CD4-positive, alpha-beta T cell (primary cell): ENCODE data around the gene SLX4. TPM values are rescaled to one million over a fixed set of nuclear protein-coding genes. Genes with fewer than 3 reads are reported as not detected.

Source experiments
- ATAC-seq: fragments of 200-7000 bp; cut with Tn5 transposase; one replicate; pipeline ENCODE4 v1.10.0; 2022; ENCODE audit warnings: mild to moderate bottlenecking; ENCODE audit not compliant: poor library complexity
- CTCF ChIA-PET: fragments of 350-600 bp; sonication (Branson Sonifier 250); formaldehyde crosslinking; loops from one replicate; lab custom pipeline; 2021; ENCODE audit warnings: antibody characterized with exemption, inconsistent platforms; lab: Charles Lee
- POLR2A ChIA-PET: fragments of 350-600 bp; sonication (Branson Sonifier 250); formaldehyde crosslinking; loops from one replicate; lab custom pipeline; 2021; ENCODE audit warnings: antibody characterized with exemption, inconsistent platforms; lab: Charles Lee
- DNase-seq, 14 experiments: peaks; one replicate each; pipeline ENCODE4 v3.0.0-alpha.2; 2013 to 2020; ENCODE audit warnings: mixed read lengths in 2 of 14
- H3K27ac ChIP-seq, 2 donors: one replicate each; pipeline versions ENCODE4 v1.5.1 to v1.7.0; 2013; ENCODE audit warnings: low read length in 2 of 2, low read depth in 1 of 2, mild to moderate bottlenecking in 1 of 2
- H3K27me3 ChIP-seq, 2 experiments: 1 replicate in 1 of 2; 2 replicates in 1 of 2; pipeline versions ENCODE4 v1.6.1 to v1.7.0; 2013; ENCODE audit warnings: low read length in 2 of 2, control low read depth in 1 of 2, mild to moderate bottlenecking in 1 of 2, moderate library complexity in 1 of 2; ENCODE audit not compliant: insufficient read depth in 2 of 2, control insufficient read depth in 1 of 2
- H3K36me3 ChIP-seq: one replicate; pipeline ENCODE4 v1.6.1; 2013; ENCODE audit warnings: low read length, control low read depth; ENCODE audit not compliant: insufficient read depth
- H3K4me1 ChIP-seq: one replicate; pipeline ENCODE4 v1.6.1; 2013; ENCODE audit warnings: low read length, control low read depth; ENCODE audit not compliant: insufficient read depth
- H3K4me3 ChIP-seq: one replicate; pipeline ENCODE4 v1.5.1; 2013; ENCODE audit warnings: mild to moderate bottlenecking, low read length, moderate library complexity
- H3K9me3 ChIP-seq, 2 experiments: 1 replicate in 1 of 2; 2 replicates in 1 of 2; pipeline versions ENCODE4 v1.6.1 to v1.7.0; 2013; ENCODE audit warnings: low read length in 2 of 2, mild to moderate bottlenecking in 2 of 2, control low read depth in 1 of 2, moderate library complexity in 1 of 2; ENCODE audit not compliant: control insufficient read depth in 1 of 2, insufficient read depth in 1 of 2
- H3K27ac Mint-ChIP-seq: one replicate; pipeline ENCODE4 v1.8.0; 2020; ENCODE audit warnings: mixed read lengths
- H3K27me3 Mint-ChIP-seq: one replicate; pipeline ENCODE4 v1.8.0; 2021; ENCODE audit warnings: mixed read lengths
- H3K36me3 Mint-ChIP-seq: one replicate; pipeline ENCODE4 v1.8.0; 2021; ENCODE audit warnings: low read depth, mixed read lengths
- H3K4me1 Mint-ChIP-seq: one replicate; pipeline ENCODE4 v1.8.0; 2021; ENCODE audit warnings: low read depth, mixed read lengths
- H3K4me3 Mint-ChIP-seq: one replicate; pipeline ENCODE4 v1.8.0; 2020; ENCODE audit warnings: mild to moderate bottlenecking, mixed read lengths
- H3K9me3 Mint-ChIP-seq: one replicate; pipeline ENCODE4 v1.8.0; 2020; ENCODE audit warnings: mixed read lengths
- CTCF ChIP-seq: fragments of 200-600 bp; IDR thresholded peaks from one replicate; pipeline ENCODE4 v1.8.0; 2022; ENCODE audit warnings: antibody characterized with exemption, mild to moderate bottlenecking
- intact Hi-C, 2 experiments: fragments of 100-400 bp; cut with DNase I in 1 of 2; cut with micrococcal nuclease in 1 of 2; formaldehyde crosslinking; loops; one replicate each; pipeline versions ENCODE4 v1.15.1 to v1.9.0; 2023 to 2025; cut with DNase I, micrococcal nuclease
- total RNA-seq, 174 experiments: library from RNA in 2 of 174; stranded (reverse) in 2 of 174; gene quantifications; one replicate each; pipeline ENCODE4 v1.2.3 and lab custom pipeline; 2021 to 2026

SLX4 gene
- total RNA-seq, 2 experiments from 2014 or later, result 5.1 to 5.2 TPM

- POLR2A ChIA-PET, result interaction anchor here (0.6 to 0.9 kb wide), 2 partner anchors 20 to 109 kb away, joined by 3 read pairs; no protein-coding TSS in a partner anchor
These were observed 34.3 kb upstream of the SLX4 start for GRCh38 chr16:3645504-3646347.

GRCh38 chr16:3645108-3645503 lies 33.7 kb upstream of the SLX4 start:
- H3K4me1 Mint-ChIP-seq, result no peaks in the 10 kb centered on the region
- TF ChIP-seq CTCF, result no peak
- H3K36me3 Mint-ChIP-seq, result peaks cover 8% of the 10 kb centered on the region
- H3K9me3 ChIP-seq, result no peaks in the 10 kb centered on the region
- H3K9me3 Mint-ChIP-seq, result no peaks in the 10 kb centered on the region
- H3K27me3 Mint-ChIP-seq, result no peaks in the 10 kb centered on the region
- H3K27ac ChIP-seq, result no peak overlapping the region
- H3K27me3 ChIP-seq, result no peaks in the 10 kb centered on the region
- H3K27ac Mint-ChIP-seq, result no peak overlapping the region
- intact Hi-C loops, result no loop called here
- H3K4me1 ChIP-seq, result no peaks in the 10 kb centered on the region
- DNase-seq (no peak), ATAC-seq (no peak)
- POLR2A ChIA-PET, result no interaction called here
- peaks cover 35% of the 10 kb centered on the region for H3K36me3 ChIP-seq
- H3K4me3 ChIP-seq, result no peak overlapping the region
- CTCF ChIA-PET, result no interaction called here
- no peak overlapping the region for H3K4me3 Mint-ChIP-seq

More at GRCh38 chr16:3645504-3646347, 34.3 kb upstream of the SLX4 start:
- Mint-ChIP-seq H3K9me3 (no peaks in the 10 kb centered on the region), H3K4me1 (no peaks in the 10 kb centered on the region), H3K27ac (no peak overlapping the region), H3K4me3 (no peak overlapping the region), H3K36me3 (peaks cover 8% of the 10 kb centered on the region), H3K27me3 (no peaks in the 10 kb centered on the region)
- Histone ChIP-seq H3K36me3 (peaks cover 30% of the 10 kb centered on the region), H3K27ac (no peak overlapping the region), H3K9me3 (no peaks in the 10 kb centered on the region), H3K27me3 (no peaks in the 10 kb centered on the region), H3K4me1 (no peaks in the 10 kb centered on the region), H3K4me3 (no peak overlapping the region)
- CTCF ChIA-PET, result no interaction called here
- intact Hi-C loops, result no loop called here
- no peak for TF ChIP-seq CTCF
- peak in 1 of 14 experiments; percentile 22 for DNase-seq
- no peak for ATAC-seq

- Mint-ChIP-seq H3K27me3 (no peaks in the 10 kb centered on the region), H3K36me3 (peaks cover 8% of the 10 kb centered on the region), H3K4me3 (no peak overlapping the region), H3K27ac (no peak overlapping the region), H3K4me1 (peaks cover 14% of the 10 kb centered on the region), H3K9me3 (no peaks in the 10 kb centered on the region)
- TF ChIP-seq CTCF, result no peak
- DNase-seq (peak in 1 of 14 experiments; percentile 29), ATAC-seq (no peak)
- H3K36me3 ChIP-seq, result peaks cover 37% of the 10 kb centered on the region
- no peaks in the 10 kb centered on the region for H3K9me3 ChIP-seq
- intact Hi-C loops, result no loop called here
- no peaks in the 10 kb centered on the region for H3K4me1 ChIP-seq
- ChIA-PET POLR2A (no interaction called here), CTCF (no interaction called here)
- H3K27ac ChIP-seq, result no peak overlapping the region
- H3K27me3 ChIP-seq, result no peaks in the 10 kb centered on the region
- H3K4me3 ChIP-seq, result no peak overlapping the region
These were observed 31.8 kb upstream of the SLX4 start for GRCh38 chr16:3643095-3643730.
